ENCODE data around the gene FSD1.

DNA sequence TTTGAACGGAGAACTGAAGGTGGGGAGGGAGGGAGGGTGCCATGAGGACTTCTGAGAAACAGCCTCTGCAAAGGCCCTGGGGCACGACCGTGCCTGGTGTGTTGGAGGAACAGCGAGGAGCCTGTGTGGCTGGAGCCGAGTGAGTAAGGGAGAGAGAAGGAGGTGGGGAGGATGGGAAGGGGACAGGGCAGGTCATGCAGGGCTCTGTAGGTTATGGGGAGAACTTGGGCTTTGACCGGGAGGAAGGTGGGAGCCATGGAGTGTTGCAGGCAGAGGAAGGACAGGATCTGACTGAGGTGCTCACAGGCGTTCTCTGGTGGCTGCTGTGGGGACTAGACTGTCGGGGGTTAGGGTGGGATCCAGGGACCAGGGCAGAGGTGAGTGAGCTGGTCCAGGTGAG is 45.7 kb downstream of the FSD1 start:
- TF ChIP-seq POLR2A (IDR thresholded peaks at IDR 0.05): no peak
- TF ChIP-seq, protein P1, sequence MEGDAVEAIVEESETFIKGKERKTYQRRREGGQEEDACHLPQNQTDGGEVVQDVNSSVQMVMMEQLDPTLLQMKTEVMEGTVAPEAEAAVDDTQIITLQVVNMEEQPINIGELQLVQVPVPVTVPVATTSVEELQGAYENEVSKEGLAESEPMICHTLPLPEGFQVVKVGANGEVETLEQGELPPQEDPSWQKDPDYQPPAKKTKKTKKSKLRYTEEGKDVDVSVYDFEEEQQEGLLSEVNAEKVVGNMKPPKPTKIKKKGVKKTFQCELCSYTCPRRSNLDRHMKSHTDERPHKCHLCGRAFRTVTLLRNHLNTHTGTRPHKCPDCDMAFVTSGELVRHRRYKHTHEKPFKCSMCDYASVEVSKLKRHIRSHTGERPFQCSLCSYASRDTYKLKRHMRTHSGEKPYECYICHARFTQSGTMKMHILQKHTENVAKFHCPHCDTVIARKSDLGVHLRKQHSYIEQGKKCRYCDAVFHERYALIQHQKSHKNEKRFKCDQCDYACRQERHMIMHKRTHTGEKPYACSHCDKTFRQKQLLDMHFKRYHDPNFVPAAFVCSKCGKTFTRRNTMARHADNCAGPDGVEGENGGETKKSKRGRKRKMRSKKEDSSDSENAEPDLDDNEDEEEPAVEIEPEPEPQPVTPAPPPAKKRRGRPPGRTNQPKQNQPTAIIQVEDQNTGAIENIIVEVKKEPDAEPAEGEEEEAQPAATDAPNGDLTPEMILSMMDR (IDR thresholded peaks at IDR 0.05): no peak
